HCT116 (cell line): ENCODE measurements around the gene MYO1F. TPM values are rescaled to one million over a fixed set of nuclear protein-coding genes. Genes with fewer than 3 reads are reported as not detected.

ENCODE experiments used
- ATAC-seq: fragments of 200-7000 bp; cut with Tn5 transposase; 2 replicates; pipeline ENCODE4 v1.9.1; 2020; ENCODE audit warnings: mild to moderate bottlenecking, moderate library complexity
- BruUV-seq: library from RNA; stranded (reverse); fragments of 400-500 nt; replicated peaks from 2 replicates; lab custom pipeline; 2021; lab: Mats Ljungman, UMichigan
- CTCF ChIA-PET: fragments of 300-600 bp; sonication (Branson Sonifier 250); formaldehyde crosslinking; loops from one replicate; lab custom pipeline; 2021; ENCODE audit warnings: antibody characterized with exemption; lab: Charles Lee
- POLR2A ChIA-PET: fragments of 300-600, 350-600 bp; sonication (Branson Sonifier 250); formaldehyde crosslinking; loops from one replicate; lab custom pipeline; 2021; ENCODE audit warnings: antibody characterized with exemption; lab: Charles Lee
- RAD21 ChIA-PET, 2 experiments: fragments of 300-600 bp; sonication (Branson Sonifier 250); formaldehyde crosslinking; loops; one replicate each; lab custom pipeline; 2023; ENCODE audit warnings: low total read pairs in 2 of 2; ENCODE audit not compliant: uncharacterized antibody in 2 of 2, unreplicated experiment in 2 of 2, low non-redundant PET in 1 of 2; lab: Charles Lee
- DNase-seq: peaks from one replicate; pipeline ENCODE4 v3.0.0-alpha.2; 2010; ENCODE audit warnings: low read depth, low spot score
- H2AFZ ChIP-seq: fragments of 200-600 bp; shearing (Covaris generic), sonication (generic); 2 replicates; pipeline ENCODE4 v1.6.1; 2017; ENCODE audit warnings: low read depth, mixed run types, mixed read lengths, antibody characterized with exemption, low read length; ENCODE audit not compliant: poor library complexity, severe bottlenecking
- H3K27ac ChIP-seq: 2 replicates; pipeline ENCODE4 v1.5.1; 2012; ENCODE audit warnings: low read depth, low read length
- H3K27me3 ChIP-seq: fragments of 200-600 bp; sonication (generic); 2 replicates; pipeline ENCODE4 v1.6.1; 2016; ENCODE audit warnings: mixed run types, low read length, mixed read lengths; ENCODE audit not compliant: insufficient read depth
- H3K36me3 ChIP-seq, 2 experiments: fragments of 200-500 bp in 1 of 2; fragments of 200-600 bp in 1 of 2; sonication (Bioruptor generic) in 1 of 2; sonication (generic) in 1 of 2; 2 replicates each; pipeline versions ENCODE4 v1.5.1 to v1.6.1; 2014 to 2016; ENCODE audit warnings: low read length in 2 of 2, inconsistent platforms in 1 of 2, mixed read lengths in 1 of 2, mixed run types in 1 of 2; ENCODE audit not compliant: insufficient read depth in 2 of 2, control insufficient read depth in 1 of 2
- H3K4me1 ChIP-seq, 2 experiments: fragments of 200-600 bp in 1 of 2; sonication (generic) in 1 of 2; 2 replicates each; pipeline versions ENCODE4 v1.5.1 to v1.6.1; 2012 to 2017; ENCODE audit warnings: low read length in 2 of 2, inconsistent platforms in 1 of 2, mild to moderate bottlenecking in 1 of 2, mixed read lengths in 1 of 2, mixed run types in 1 of 2, moderate library complexity in 1 of 2; ENCODE audit not compliant: insufficient read depth in 2 of 2, control insufficient read depth in 1 of 2
- H3K4me2 ChIP-seq: fragments of 200-600 bp; sonication (generic); 2 replicates; pipeline ENCODE4 v1.6.1; 2017; ENCODE audit warnings: mixed run types, low read length, mixed read lengths
- H3K4me3 ChIP-seq, 2 experiments: fragments of 200-600 bp in 1 of 2; sonication (generic) in 1 of 2; replicated peaks in 1 of 2; 2 replicates each; pipeline ENCODE4 v1.5.1; 2011 to 2016; ENCODE audit warnings: low read length in 2 of 2, control low read depth in 1 of 2, low read depth in 1 of 2, mild to moderate bottlenecking in 1 of 2, mixed read lengths in 1 of 2, mixed run types in 1 of 2
- H3K79me2 ChIP-seq: fragments of 200-600 bp; sonication (generic); 2 replicates; pipeline ENCODE4 v1.6.1; 2017; ENCODE audit warnings: mild to moderate bottlenecking, mixed run types, low read length, moderate library complexity, mixed read lengths; ENCODE audit not compliant: insufficient read depth
- H3K9ac ChIP-seq: fragments of 200-600 bp; sonication (generic); 2 replicates; pipeline ENCODE4 v1.6.1; 2016; ENCODE audit warnings: low read length, mixed read lengths
- H3K9me2 ChIP-seq: fragments of 200-600 bp; sonication (generic), shearing (Covaris generic); 2 replicates; pipeline ENCODE4 v1.6.1; 2017; ENCODE audit warnings: mixed run types, mild to moderate bottlenecking, moderate library complexity; ENCODE audit not compliant: insufficient read depth
- H3K9me3 ChIP-seq, 2 experiments: fragments of 200-500 bp in 1 of 2; fragments of 200-600 bp in 1 of 2; sonication (Bioruptor generic) in 1 of 2; sonication (generic) in 1 of 2; 2 replicates each; pipeline ENCODE4 v1.6.1; 2014 to 2017; ENCODE audit warnings: low read length in 2 of 2, mixed read lengths in 2 of 2, inconsistent platforms in 1 of 2, low read depth in 1 of 2, mild to moderate bottlenecking in 1 of 2, mixed run types in 1 of 2, moderate library complexity in 1 of 2; ENCODE audit not compliant: control insufficient read depth in 1 of 2, insufficient read depth in 1 of 2
- H4K20me1 ChIP-seq: fragments of 200-600 bp; sonication (generic), shearing (Covaris generic); 2 replicates; pipeline ENCODE4 v1.6.1; 2017; ENCODE audit warnings: mixed run types, mild to moderate bottlenecking, moderate library complexity; ENCODE audit not compliant: insufficient read depth
- CBX3 ChIP-seq: IDR thresholded peaks from 2 replicates; pipeline ENCODE4 v1.6.1; 2012; ENCODE audit warnings: low read depth
- REST ChIP-seq: IDR thresholded peaks from 2 replicates; pipeline ENCODE4 v1.6.1; 2012; ENCODE audit warnings: low read depth
- intact Hi-C: fragments of 100-400 bp; cut with micrococcal nuclease; formaldehyde crosslinking; loops from 2 replicates; pipeline ENCODE4 v1.10.0; 2022
- total RNA-seq: library from RNA; stranded (reverse); gene quantifications from one replicate; pipeline ENCODE4 v1.2.1, GENCODE V29; 2021; ENCODE audit not compliant: unreplicated experiment
- TF ChIP-seq, protein P1 (sequence below): IDR thresholded peaks from 2 replicates; pipeline ENCODE4 v1.6.1; 2011; ENCODE audit warnings: mild to moderate bottlenecking, low read length, moderate library complexity; ENCODE audit not compliant: insufficient replicate concordance; ENCODE audit errors: extremely low read depth

MYO1F gene
- total RNA-seq, 1 experiment from 2014 or later, result 0.39 TPM

- no peak for TF ChIP-seq REST
- TF ChIP-seq, all 23 proteins: peak for 8
Observed at GRCh38 chr19:8505680-8506401, 71.4 kb downstream of the MYO1F start (continued).

DNA sequence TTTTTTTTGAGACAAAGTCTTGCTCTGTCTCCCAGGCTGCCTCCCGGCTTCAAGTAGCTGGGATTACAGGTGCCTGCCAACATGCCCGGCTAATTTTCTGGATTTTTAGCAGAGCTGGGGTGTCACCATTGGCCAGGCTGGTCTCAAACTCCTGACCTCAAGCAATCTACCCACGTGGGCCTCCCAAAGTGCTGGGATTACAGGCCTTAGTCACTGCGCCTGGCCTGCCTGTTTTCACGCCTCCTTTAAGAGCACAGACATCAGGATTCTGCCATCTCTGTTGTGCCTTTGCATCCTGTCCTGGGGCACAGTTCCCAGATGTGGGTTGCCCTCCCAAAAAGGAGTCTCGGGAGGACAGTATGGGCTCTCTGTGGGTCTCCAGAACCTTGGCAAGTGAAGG, 72.3 kb downstream of the MYO1F start:
- intact Hi-C loops, result no loop called here
- Histone ChIP-seq H3K4me3 (no peak overlapping the region), H3K9me2 (no peaks in the 10 kb centered on the region), H3K27me3 (no peaks in the 10 kb centered on the region), H3K9ac (no peak overlapping the region), H3K9me3 (no peaks in the 10 kb centered on the region), H4K20me1 (no peaks in the 10 kb centered on the region), H3K27ac (no peak overlapping the region), H3K4me2 (no peak overlapping the region), H3K36me3 (no peaks in the 10 kb centered on the region), H3K4me1 (peaks cover 18 to 21% of the 10 kb centered on the region in 2 experiments), H2AFZ (no peak overlapping the region), H3K79me2 (no peaks in the 10 kb centered on the region)
- POLR2A ChIA-PET, result interaction anchor here (2.3 kb wide), 1 partner anchor 9 kb away, joined by 9 read pairs; the partner anchor contains the start of gene ZNF414
- CTCF ChIA-PET, result interaction anchor here (1.0 to 2.1 kb wide), 5 partner anchors 9 to 151 kb away, joined by 3 to 14 read pairs (median 6); partner anchors contain the start of gene ZNF414
- ATAC-seq (no peak), DNase-seq (no peak)
- no TSS peak for BruUV-seq
- RAD21 ChIA-PET, result interaction anchor here in 1 of 2 experiments (0.6 kb wide), 1 partner anchor 8 kb away, joined by 3 read pairs; no protein-coding TSS in a partner anchor
- TF ChIP-seq, protein P1, sequence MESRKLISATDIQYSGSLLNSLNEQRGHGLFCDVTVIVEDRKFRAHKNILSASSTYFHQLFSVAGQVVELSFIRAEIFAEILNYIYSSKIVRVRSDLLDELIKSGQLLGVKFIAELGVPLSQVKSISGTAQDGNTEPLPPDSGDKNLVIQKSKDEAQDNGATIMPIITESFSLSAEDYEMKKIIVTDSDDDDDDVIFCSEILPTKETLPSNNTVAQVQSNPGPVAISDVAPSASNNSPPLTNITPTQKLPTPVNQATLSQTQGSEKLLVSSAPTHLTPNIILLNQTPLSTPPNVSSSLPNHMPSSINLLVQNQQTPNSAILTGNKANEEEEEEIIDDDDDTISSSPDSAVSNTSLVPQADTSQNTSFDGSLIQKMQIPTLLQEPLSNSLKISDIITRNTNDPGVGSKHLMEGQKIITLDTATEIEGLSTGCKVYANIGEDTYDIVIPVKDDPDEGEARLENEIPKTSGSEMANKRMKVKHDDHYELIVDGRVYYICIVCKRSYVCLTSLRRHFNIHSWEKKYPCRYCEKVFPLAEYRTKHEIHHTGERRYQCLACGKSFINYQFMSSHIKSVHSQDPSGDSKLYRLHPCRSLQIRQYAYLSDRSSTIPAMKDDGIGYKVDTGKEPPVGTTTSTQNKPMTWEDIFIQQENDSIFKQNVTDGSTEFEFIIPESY, result no peak
- TF ChIP-seq CBX3, result no peak
